ENCODE results near the gene CARD11. TPM values are rescaled to one million over a fixed set of nuclear protein-coding genes. Genes with fewer than 3 reads are reported as not detected.

Gene CARD11
- total RNA-seq, 1 donor from 2014 or later, result 0.16 TPM

DNA sequence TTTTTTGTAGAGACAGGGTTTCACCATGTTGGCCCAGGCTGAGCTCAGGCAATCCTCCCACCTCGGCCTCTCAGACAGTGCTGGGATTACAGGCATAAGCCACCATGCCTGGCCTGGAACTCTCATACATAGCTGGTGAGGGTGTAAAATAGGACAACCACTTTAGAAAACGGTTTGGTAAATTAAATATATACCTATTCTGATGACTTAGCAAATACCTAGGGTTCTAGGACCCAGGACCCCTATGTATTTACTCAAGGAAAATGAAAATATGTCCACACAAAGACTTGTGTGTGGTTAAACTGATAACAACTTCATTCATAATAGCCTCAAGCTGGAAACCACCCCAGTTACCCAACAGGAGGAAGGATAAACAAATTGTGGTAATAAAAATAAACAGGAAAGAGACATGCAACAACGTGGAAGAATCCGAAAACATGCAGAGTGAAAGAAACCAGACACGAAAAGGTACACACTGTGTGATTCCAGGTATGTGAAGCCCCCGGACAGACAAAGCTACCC lies 52.7 kb downstream of the CARD11 start:
- H3K4me3 ChIP-seq, result no peak overlapping the region
- intact Hi-C loops (cut with micrococcal nuclease), result no loop called here
- no peak overlapping the region for H3K27ac ChIP-seq (replicated peaks)
- H3K27me3 ChIP-seq (ENCODE audit: low read depth), result peaks cover 11% of the 10 kb centered on the region
- H3K36me3 ChIP-seq, result no peaks in the 10 kb centered on the region
- no peaks in the 10 kb centered on the region for H3K4me1 ChIP-seq
- no peak for DNase-seq
- peaks cover 44% of the 10 kb centered on the region for H3K9me3 ChIP-seq (replicated peaks)
- TF ChIP-seq, protein P1, sequence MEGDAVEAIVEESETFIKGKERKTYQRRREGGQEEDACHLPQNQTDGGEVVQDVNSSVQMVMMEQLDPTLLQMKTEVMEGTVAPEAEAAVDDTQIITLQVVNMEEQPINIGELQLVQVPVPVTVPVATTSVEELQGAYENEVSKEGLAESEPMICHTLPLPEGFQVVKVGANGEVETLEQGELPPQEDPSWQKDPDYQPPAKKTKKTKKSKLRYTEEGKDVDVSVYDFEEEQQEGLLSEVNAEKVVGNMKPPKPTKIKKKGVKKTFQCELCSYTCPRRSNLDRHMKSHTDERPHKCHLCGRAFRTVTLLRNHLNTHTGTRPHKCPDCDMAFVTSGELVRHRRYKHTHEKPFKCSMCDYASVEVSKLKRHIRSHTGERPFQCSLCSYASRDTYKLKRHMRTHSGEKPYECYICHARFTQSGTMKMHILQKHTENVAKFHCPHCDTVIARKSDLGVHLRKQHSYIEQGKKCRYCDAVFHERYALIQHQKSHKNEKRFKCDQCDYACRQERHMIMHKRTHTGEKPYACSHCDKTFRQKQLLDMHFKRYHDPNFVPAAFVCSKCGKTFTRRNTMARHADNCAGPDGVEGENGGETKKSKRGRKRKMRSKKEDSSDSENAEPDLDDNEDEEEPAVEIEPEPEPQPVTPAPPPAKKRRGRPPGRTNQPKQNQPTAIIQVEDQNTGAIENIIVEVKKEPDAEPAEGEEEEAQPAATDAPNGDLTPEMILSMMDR (IDR thresholded peaks at IDR 0.05; ENCODE audit: borderline replicate concordance), result no peak

DNA sequence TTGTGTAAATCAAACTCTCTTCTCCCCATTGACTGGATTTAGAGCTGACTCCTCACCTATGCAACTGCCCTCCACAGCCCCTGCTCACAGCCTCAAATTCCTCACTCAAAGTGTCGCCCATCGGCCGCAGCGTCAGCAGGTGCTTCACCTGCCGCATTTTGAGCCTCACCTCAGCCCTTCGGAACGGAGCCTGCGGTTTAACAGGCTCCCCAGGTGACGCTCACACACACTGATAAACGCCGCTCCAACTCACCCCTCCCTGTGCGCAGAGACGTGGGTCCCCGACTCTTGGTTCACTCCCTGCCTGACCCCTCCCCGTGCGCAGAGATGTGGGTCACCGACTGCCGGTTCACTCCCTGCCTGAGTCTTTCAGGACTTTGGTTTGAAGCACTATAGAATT lies 57.1 kb downstream of the CARD11 start:
- Histone ChIP-seq H3K27me3 (ENCODE audit: low read depth) (peaks cover 38% of the 10 kb centered on the region), H3K4me1 (no peaks in the 10 kb centered on the region), H3K36me3 (no peaks in the 10 kb centered on the region), H3K27ac (replicated peaks) (no peak overlapping the region), H3K9me3 (replicated peaks) (peaks cover 33% of the 10 kb centered on the region), H3K4me3 (no peak overlapping the region)
- no peak for DNase-seq
- TF ChIP-seq, protein P1 (IDR thresholded peaks at IDR 0.05; ENCODE audit: borderline replicate concordance), result no peak
- intact Hi-C loops (cut with micrococcal nuclease), result no loop called here

DNA sequence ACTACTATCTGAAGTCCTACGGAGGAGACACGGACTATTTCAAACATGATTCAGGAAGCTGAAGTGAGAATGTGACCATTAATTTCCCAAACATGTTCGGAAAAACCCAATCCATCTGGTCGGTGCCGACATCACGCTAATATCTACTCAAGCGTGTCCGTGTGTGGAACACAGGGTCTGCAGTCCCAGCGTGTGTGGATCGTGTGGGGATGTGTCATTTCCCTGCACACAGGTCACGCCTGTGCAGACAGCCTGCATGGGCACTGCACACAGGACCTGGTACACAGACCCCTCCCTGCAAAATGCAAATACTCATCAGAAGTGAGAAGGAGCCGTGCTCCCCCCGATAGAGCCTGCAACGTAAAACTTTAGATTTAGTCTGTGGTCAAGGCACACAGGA lies 57.8 kb downstream of the CARD11 start:
- peaks cover 27% of the 10 kb centered on the region for H3K9me3 ChIP-seq (replicated peaks)
- H3K4me3 ChIP-seq, result no peak overlapping the region
- no peak for DNase-seq
- H3K4me1 ChIP-seq, result no peaks in the 10 kb centered on the region
- TF ChIP-seq, protein P1 (IDR thresholded peaks at IDR 0.05; ENCODE audit: borderline replicate concordance), result no peak
- H3K27me3 ChIP-seq (ENCODE audit: low read depth), result peaks cover 45% of the 10 kb centered on the region
- no peaks in the 10 kb centered on the region for H3K36me3 ChIP-seq
- H3K27ac ChIP-seq (replicated peaks), result no peak overlapping the region
- intact Hi-C loops (cut with micrococcal nuclease), result no loop called here

DNA sequence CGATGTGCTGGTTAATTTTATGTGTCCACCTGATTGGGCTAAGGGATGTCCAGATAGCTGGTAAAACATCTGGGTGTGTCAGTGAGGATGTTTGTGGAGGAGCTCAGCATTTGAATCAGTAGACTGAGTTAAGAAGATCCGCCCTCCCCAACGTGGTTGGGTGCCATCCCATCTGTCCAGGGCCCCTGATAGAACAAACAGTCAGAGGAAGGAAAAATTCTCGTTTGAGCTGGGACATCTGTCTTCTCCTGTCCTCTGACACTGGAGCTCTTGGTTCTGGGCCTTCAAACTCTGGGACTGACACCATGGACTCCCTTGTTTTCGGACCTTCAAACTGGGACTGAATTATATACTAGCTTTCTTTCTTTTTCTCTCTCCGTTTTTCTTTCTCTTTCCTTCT lies 59.6 kb downstream of the CARD11 start:
- Histone ChIP-seq H3K27ac (replicated peaks) (no peak overlapping the region), H3K9me3 (replicated peaks) (peaks cover 14% of the 10 kb centered on the region), H3K4me1 (no peaks in the 10 kb centered on the region), H3K36me3 (no peaks in the 10 kb centered on the region), H3K4me3 (no peak overlapping the region), H3K27me3 (ENCODE audit: low read depth) (peaks cover 63% of the 10 kb centered on the region)
- TF ChIP-seq, protein P1 (IDR thresholded peaks at IDR 0.05; ENCODE audit: borderline replicate concordance), result no peak
- intact Hi-C loops (cut with micrococcal nuclease), result no loop called here
- no peak for DNase-seq

DNA sequence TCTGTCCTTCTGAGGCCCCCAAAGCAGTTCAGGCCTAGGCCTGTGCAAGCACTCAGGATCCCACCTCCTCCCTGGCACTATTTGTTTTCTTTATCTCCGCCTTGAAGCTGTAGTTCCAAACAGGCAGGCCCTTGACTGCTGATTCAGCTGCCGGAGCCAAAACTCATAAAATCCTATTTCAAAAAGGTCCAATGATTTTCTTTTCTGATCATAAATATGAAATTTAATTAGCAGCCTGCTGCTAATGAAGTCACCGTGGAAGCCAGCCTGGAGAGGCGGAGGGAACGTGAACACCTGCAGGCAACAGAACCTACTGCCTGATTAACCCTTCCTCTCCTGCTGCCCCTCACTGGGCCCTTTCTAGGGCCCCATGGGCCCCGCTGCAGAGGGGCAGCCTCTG lies 60.1 kb downstream of the CARD11 start:
- TF ChIP-seq, protein P1 (IDR thresholded peaks at IDR 0.05; ENCODE audit: borderline replicate concordance), result no peak

More for the DNA sequence above, 60.1 kb downstream of the CARD11 start:
- peaks cover 68% of the 10 kb centered on the region for H3K27me3 ChIP-seq (ENCODE audit: low read depth)
- no peak overlapping the region for H3K4me3 ChIP-seq
- H3K9me3 ChIP-seq (replicated peaks), result peaks cover 9% of the 10 kb centered on the region
- H3K36me3 ChIP-seq, result no peaks in the 10 kb centered on the region
- DNase-seq, result no peak
- no peak overlapping the region for H3K27ac ChIP-seq (replicated peaks)
- intact Hi-C loops (cut with micrococcal nuclease), result no loop called here
- H3K4me1 ChIP-seq, result no peaks in the 10 kb centered on the region

Data from left ventricle myocardium inferior (tissue), 1 donor.